ENCODE measurements around the gene ZCCHC24. TPM values are rescaled to one million over a fixed set of nuclear protein-coding genes. Genes with fewer than 3 reads are reported as not detected.

Gene ZCCHC24
- total RNA-seq, 6 experiments from 2014 or later, result 33.2 to 40.3 (median 37.5) TPM

- Mint-ChIP-seq H3K27ac (no peak overlapping the region), H3K4me1 (ENCODE audit: low read depth) (peaks cover 14% of the 10 kb centered on the region), H3K4me3 (no peak overlapping the region), H3K9me3 (no peaks in the 10 kb centered on the region), H3K36me3 (ENCODE audit: low read depth) (peaks cover 22% of the 10 kb centered on the region), H3K27me3 (ENCODE audit: insufficient read depth) (peaks cover 3% of the 10 kb centered on the region)
- no peak for TF ChIP-seq CTCF (IDR thresholded peaks at IDR 0.05)
- no peak for DNase-seq
These were observed 55.4 kb downstream of the ZCCHC24 start for GRCh38 chr10:79390057-79390456.

GRCh38 chr10:79387974-79388850 lies 57.2 kb downstream of the ZCCHC24 start:
- DNase-seq, result no peak
- H3K27me3 Mint-ChIP-seq (ENCODE audit: insufficient read depth), result peaks cover 2% of the 10 kb centered on the region; the same call in 1 of the 2 replicates

DNA sequence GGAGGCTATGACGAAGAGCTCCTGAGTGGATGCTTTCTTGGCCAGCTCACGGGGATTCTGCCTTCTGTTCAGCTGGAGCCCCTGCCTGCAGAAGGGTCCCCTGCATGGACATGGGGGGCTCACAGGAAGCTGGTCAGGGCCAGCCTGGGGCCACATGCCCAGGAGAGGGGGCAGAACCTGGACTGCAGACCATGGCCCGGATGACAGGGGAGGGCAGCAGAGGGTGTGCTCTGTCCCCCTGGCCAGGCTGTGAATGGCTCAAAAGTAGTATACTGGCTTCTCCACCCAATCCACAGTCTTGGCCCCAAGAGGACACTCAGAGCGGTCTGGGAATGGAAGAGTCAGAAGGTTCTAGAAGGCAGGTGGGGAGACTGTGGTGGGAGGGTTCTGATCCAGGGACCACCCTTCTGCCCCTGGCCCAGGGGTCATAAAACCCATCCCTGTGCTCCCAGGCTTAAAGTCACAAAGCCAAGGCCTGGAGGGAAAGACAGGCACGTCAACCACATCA lies 57.9 kb downstream of the ZCCHC24 start:
- peaks cover 3% of the 10 kb centered on the region for H3K36me3 Mint-ChIP-seq (ENCODE audit: low read depth)
- H3K4me1 Mint-ChIP-seq (ENCODE audit: low read depth), result peaks cover 18% of the 10 kb centered on the region
- peaks cover 2% of the 10 kb centered on the region; the same call in 1 of the 2 replicates for H3K27me3 Mint-ChIP-seq (ENCODE audit: insufficient read depth)
- H3K4me3 Mint-ChIP-seq, result no peak overlapping the region
- TF ChIP-seq CTCF (IDR thresholded peaks at IDR 0.05), result no peak
- no peak for DNase-seq
- H3K9me3 Mint-ChIP-seq, result no peaks in the 10 kb centered on the region
- no peak overlapping the region for H3K27ac Mint-ChIP-seq

More at GRCh38 chr10:79387974-79388850, 57.2 kb downstream of the ZCCHC24 start:
- no peaks in the 10 kb centered on the region for H3K9me3 Mint-ChIP-seq
- H3K36me3 Mint-ChIP-seq (ENCODE audit: low read depth), result peaks cover 10% of the 10 kb centered on the region
- H3K4me3 Mint-ChIP-seq, result no peak overlapping the region
- H3K27ac Mint-ChIP-seq, result no peak overlapping the region
- peaks cover 14% of the 10 kb centered on the region for H3K4me1 Mint-ChIP-seq (ENCODE audit: low read depth)
- no peak for TF ChIP-seq CTCF (IDR thresholded peaks at IDR 0.05)

- Mint-ChIP-seq H3K4me3 (no peak overlapping the region), H3K36me3 (ENCODE audit: low read depth) (peaks cover 4% of the 10 kb centered on the region), H3K27ac (no peak overlapping the region), H3K27me3 (ENCODE audit: insufficient read depth) (peaks cover 4% of the 10 kb centered on the region; the same call in 1 of the 2 replicates), H3K4me1 (ENCODE audit: low read depth) (peaks cover 18% of the 10 kb centered on the region), H3K9me3 (no peaks in the 10 kb centered on the region)
- TF ChIP-seq CTCF (IDR thresholded peaks at IDR 0.05), result no peak
- no peak for DNase-seq
These were observed 58.6 kb downstream of the ZCCHC24 start for GRCh38 chr10:79386637-79387465.

DNA sequence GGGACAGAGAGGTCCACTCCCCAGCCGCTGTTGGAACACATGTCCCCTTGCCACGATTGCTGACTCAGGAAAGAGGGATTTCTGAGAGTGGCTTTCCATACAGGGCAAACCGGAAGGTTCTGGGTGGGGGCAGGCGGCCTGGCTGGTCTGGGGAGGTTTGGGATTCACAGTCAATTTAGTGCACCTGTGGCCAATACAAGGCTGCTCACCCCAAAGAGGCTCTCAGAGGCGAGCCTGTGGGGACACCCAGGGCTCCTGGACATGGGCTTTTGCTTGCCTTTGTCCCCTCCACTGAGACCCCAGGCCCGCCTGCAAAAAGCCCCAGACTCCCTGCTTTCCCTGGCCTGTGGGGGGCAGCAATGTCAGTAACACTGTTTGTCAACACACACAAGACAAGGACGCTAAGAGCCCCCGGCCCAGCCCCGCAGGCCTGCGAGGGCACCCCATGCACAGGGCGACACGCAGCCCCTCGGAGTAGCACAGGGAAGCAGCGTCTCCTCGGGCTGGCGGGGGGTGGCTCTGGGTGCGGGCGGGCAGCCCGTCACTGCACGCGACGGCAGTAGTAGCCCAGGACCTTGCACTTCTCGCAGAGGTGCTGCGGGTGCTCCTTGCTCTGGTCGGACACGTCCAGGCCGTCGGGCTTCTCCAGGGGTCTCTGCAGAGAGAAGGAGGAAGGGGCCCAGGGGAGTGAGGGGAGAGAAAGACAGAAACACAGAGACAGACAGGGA lies 59.5 kb downstream of the ZCCHC24 start:
- peaks cover 7% of the 10 kb centered on the region; the same call in 1 of the 2 replicates for H3K27me3 Mint-ChIP-seq (ENCODE audit: insufficient read depth)
- peak; percentile 21; the same call in 1 of the 2 replicates for TF ChIP-seq CTCF (IDR thresholded peaks at IDR 0.05)
- no peaks in the 10 kb centered on the region for H3K9me3 Mint-ChIP-seq
- no peak for DNase-seq
- H3K27ac Mint-ChIP-seq, result no peak overlapping the region
- H3K4me3 Mint-ChIP-seq, result no peak overlapping the region
- peaks cover 4% of the 10 kb centered on the region for H3K36me3 Mint-ChIP-seq (ENCODE audit: low read depth)
- H3K4me1 Mint-ChIP-seq (ENCODE audit: low read depth), result peaks cover 21% of the 10 kb centered on the region

Measured in HFFc6 (cell line).